Measurements from ENCODE around the gene COMMD3. TPM values are rescaled to one million over a fixed set of nuclear protein-coding genes. Genes with fewer than 3 reads are reported as not detected.

Gene COMMD3
- total and polyA plus RNA-seq, 2 of the 4 experiments (the other 2 are of a cell fraction): 30.8 to 44.8 TPM

GRCh38 chr10:22305721-22306120 lies 10.5 kb upstream of the COMMD3 start:
- no peak overlapping the region for H3K18ac ChIP-seq (ENCODE audit: low read depth, low read length)
- intact Hi-C loops (cut with micrococcal nuclease): no loop called here
- no CpG with 5 or more reads among the region's 2 CpGs for WGBS, 2 experiments (ENCODE audit: extremely low coverage in 2 of 2, insufficient read length in 1 of 2)
- no peak overlapping the region for H3K4me3 ChIP-seq (ENCODE audit: insufficient read depth, low read depth, low read length)
- H2AK9ac ChIP-seq (replicated peaks; ENCODE audit: low read depth, low read length, poor library complexity): no peak overlapping the region
- H3K14ac ChIP-seq (replicated peaks; ENCODE audit: low read depth, low read length): no peak overlapping the region
- no peaks in the 10 kb centered on the region; the same call in 1 of the 2 replicates for H3K27me3 ChIP-seq (ENCODE audit: control insufficient read depth, insufficient read depth, low read length)
- H2BK20ac ChIP-seq (ENCODE audit: low read depth, low read length): no peak overlapping the region
- H2BK120ac ChIP-seq (ENCODE audit: low read depth, low read length): no peak overlapping the region
- H3K56ac ChIP-seq (ENCODE audit: extremely low read depth, insufficient read depth, low read length): no peak overlapping the region
- no peak overlapping the region for H4K5ac ChIP-seq (ENCODE audit: low read depth, low read length)
- H3K4me2 ChIP-seq (ENCODE audit: low read depth, low read length): no peak overlapping the region
- H3K9me3 ChIP-seq (ENCODE audit: control insufficient read depth, insufficient read depth, low read length): no peaks in the 10 kb centered on the region
- H4K20me1 ChIP-seq (ENCODE audit: insufficient read depth, low read length): no peaks in the 10 kb centered on the region
- no peaks in the 10 kb centered on the region for H3K4me1 ChIP-seq (ENCODE audit: control insufficient read depth, insufficient read depth, low read length)
- no peak overlapping the region for H3K23ac ChIP-seq (ENCODE audit: low read depth, low read length)
- CTCF ChIA-PET: interaction anchor here (0.6 kb wide), 2 partner anchors 242 to 268 kb away, joined by 3 read pairs; no protein-coding TSS in a partner anchor
- dilution Hi-C loops (cut with HindIII; ENCODE audit: low sequenced_read_pairs, unreplicated experiment): no loop called here
- H3K79me1 ChIP-seq (ENCODE audit: low read depth in 1 of 2, low read length in 2 of 2): no peaks in the 10 kb centered on the region
- POLR2A ChIA-PET (ENCODE audit: unreplicated experiment): interaction anchor here (0.7 kb wide), 1 partner anchor 34 kb away, joined by 3 read pairs; no protein-coding TSS in a partner anchor
- in situ Hi-C loops (cut with MboI; ENCODE audit: low sequenced_read_pairs): loop anchor here (25.0 kb wide), 1 partner anchor 793 kb away; no protein-coding TSS in a partner anchor
- no peak overlapping the region for H3K27ac ChIP-seq (ENCODE audit: insufficient read depth, low read length)
- H2BK5ac ChIP-seq (ENCODE audit: low read depth, low read length, poor library complexity, severe bottlenecking): no peak overlapping the region
- no peak overlapping the region for H3K9ac ChIP-seq (ENCODE audit: low read depth, low read length)
- no TSS peak for BruUV-seq (replicated peaks)
- ATAC-seq (ENCODE audit: low read depth): no peak
- H2AK5ac ChIP-seq (ENCODE audit: low read depth, low read length): no peak overlapping the region
- no peak overlapping the region for H3K4ac ChIP-seq (ENCODE audit: low read depth, low read length)
- H3K36me3 ChIP-seq (ENCODE audit: control insufficient read depth, insufficient read depth, low read length): no peaks in the 10 kb centered on the region
- H3K9me1 ChIP-seq (ENCODE audit: insufficient read depth, low read length): no peaks in the 10 kb centered on the region
- no peak overlapping the region for H4K91ac ChIP-seq (ENCODE audit: insufficient read depth, low read depth, low read length)
- H2BK15ac ChIP-seq (ENCODE audit: low read depth, low read length): no peak overlapping the region
- TF ChIP-seq RCOR1 (IDR thresholded peaks at IDR 0.05; ENCODE audit: insufficient replicate concordance, low read length) (no peak), BHLHE40 (IDR thresholded peaks at IDR 0.05; ENCODE audit: low read depth, low read length) (no peak), SMC3 (IDR thresholded peaks at IDR 0.05; ENCODE audit: low read depth, low read length) (no peak), CEBPB (IDR thresholded peaks at IDR 0.05; ENCODE audit: low read depth, low read length) (no peak), NFE2L2 (IDR thresholded peaks at IDR 0.05; ENCODE audit: low read depth, low read length) (no peak), RFX5 (IDR thresholded peaks at IDR 0.05; ENCODE audit: low read depth, low read length) (no peak), ELK1 (IDR thresholded peaks at IDR 0.05; ENCODE audit: borderline replicate concordance, low read depth, low read length) (no peak), CHD1 (IDR thresholded peaks at IDR 0.05; ENCODE audit: low read depth, low read length) (no peak), USF2 (IDR thresholded peaks at IDR 0.05; ENCODE audit: low read depth, low read length) (no peak), MAZ (IDR thresholded peaks at IDR 0.05; ENCODE audit: borderline replicate concordance, low read depth, low read length) (no peak), FOS (IDR thresholded peaks at IDR 0.05; ENCODE audit: low read depth, low read length) (no peak), POLR2A (IDR thresholded peaks at IDR 0.05; ENCODE audit: low read depth, low read length) (no peak), CTCF (conservative IDR thresholded peaks at IDR 0.05; ENCODE audit: low read depth, low read length) (no peak), RAD21 (IDR thresholded peaks at IDR 0.05; ENCODE audit: low read length) (no peak)
- no peak for DNase-seq
- H4K8ac ChIP-seq (ENCODE audit: low read depth in 2 of 2, low read length in 2 of 2): no peak overlapping the region
- H2AFZ ChIP-seq (replicated peaks; ENCODE audit: low read length, poor library complexity): no peak overlapping the region
